Activated CD4-positive, alpha-beta memory T cell treated with anti-CD3 and anti-CD28 coated beads, Interleukin-2, amount 10 ng/mL, durations not matched to agents 7 days and 5 days (primary cell): ENCODE measurements around the gene IGFL4. TPM values are rescaled to one million over a fixed set of nuclear protein-coding genes. Genes with fewer than 3 reads are reported as not detected.
A peak's percentile ranks its signal among the peaks of the same experiment; 100 is the strongest.

Source experiments
- CTCF ChIA-PET: fragments of 350-600 bp; sonication (Branson Sonifier 250); formaldehyde crosslinking; loops from one replicate; lab custom pipeline; 2021; ENCODE audit warnings: antibody characterized with exemption, inconsistent platforms; lab: Charles Lee
- POLR2A ChIA-PET: fragments of 350-600 bp; sonication (Branson Sonifier 250); formaldehyde crosslinking; loops from one replicate; lab custom pipeline; 2021; ENCODE audit warnings: antibody characterized with exemption; lab: Charles Lee
- DNase-seq: peaks from one replicate; pipeline ENCODE4 v3.0.0-alpha.2; 2020
- H3K27ac Mint-ChIP-seq: one replicate; pipeline ENCODE4 v1.8.0; 2021; ENCODE audit warnings: mild to moderate bottlenecking, mixed read lengths
- H3K27me3 Mint-ChIP-seq: one replicate; pipeline ENCODE4 v1.8.0; 2021; ENCODE audit warnings: mixed read lengths
- H3K36me3 Mint-ChIP-seq: one replicate; pipeline ENCODE4 v1.8.0; 2021; ENCODE audit warnings: low read depth, mixed read lengths
- H3K4me1 Mint-ChIP-seq: one replicate; pipeline ENCODE4 v1.8.0; 2021; ENCODE audit warnings: mixed read lengths
- H3K4me3 Mint-ChIP-seq: one replicate; pipeline ENCODE4 v1.8.0; 2021; ENCODE audit warnings: mild to moderate bottlenecking, mixed read lengths
- H3K9me3 Mint-ChIP-seq: one replicate; pipeline ENCODE4 v1.8.0; 2021; ENCODE audit warnings: mixed read lengths
- total RNA-seq, 2 experiments: library from RNA; stranded (reverse); gene quantifications; one replicate each; pipeline ENCODE4 v1.2.3, GENCODE V29; 2021

IGFL4 gene
- total RNA-seq, 2 experiments from 2014 or later: not detected

DNA sequence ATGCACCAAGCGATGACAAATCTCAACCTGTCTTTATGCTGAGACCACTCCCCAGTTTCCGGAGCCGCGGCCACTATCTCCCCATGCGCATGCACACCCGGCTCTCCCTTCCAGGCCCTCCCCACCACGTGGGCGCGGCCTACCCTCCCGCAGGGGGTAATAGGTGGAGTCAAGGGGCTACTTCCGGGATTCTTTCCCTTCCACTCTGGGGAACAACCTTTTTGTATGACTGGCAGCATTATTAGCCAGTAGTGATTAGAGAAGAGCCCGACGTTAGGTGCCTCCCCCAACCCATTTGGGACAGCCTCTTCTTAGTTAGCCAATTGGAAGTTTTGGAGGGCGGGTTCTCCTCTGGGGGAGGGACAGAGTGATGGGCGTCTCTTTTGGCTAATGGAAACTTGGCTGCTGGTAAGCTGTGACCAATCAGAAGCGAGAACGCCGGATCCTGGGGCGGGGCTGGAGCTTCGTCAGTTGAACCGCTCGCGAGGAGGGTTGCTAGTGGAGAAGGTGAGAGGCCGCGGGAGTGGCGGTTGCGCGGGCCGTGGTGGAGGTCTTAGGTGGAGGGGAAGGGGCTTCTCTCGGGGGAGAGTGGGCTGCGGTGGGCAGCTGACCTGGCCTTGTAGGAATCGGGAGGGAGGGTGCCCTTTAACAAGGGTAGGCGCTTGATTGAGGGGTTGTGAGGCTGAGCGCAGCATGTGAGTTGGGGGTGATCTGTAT lies 45.6 kb downstream of the IGFL4 start, which contains the start of gene CCDC61:
TSS of gene CCDC61 (plus strand) at position 470 of the 717 bp plus-strand sequence. CDS start 7,552 bp downstream, outside the sequence.
- ChIA-PET POLR2A (interaction anchor here (0.6 to 2.0 kb wide), 7 partner anchors 41 to 302 kb away, joined by 3 to 16 read pairs (median 3); partner anchors contain the start of genes IRF2BP1, MYPOP, QPCTL and SYMPK), CTCF (interaction anchor here (0.6 to 2.4 kb wide), 13 partner anchors 9 to 658 kb away, joined by 3 to 9 read pairs (median 3); partner anchors contain the start of genes IRF2BP1 and MYPOP)
- DNase-seq: peak; percentile 97
- H3K4me3 Mint-ChIP-seq: no peak within 1 kb of the TSS
- H3K27ac Mint-ChIP-seq: no peak within 1 kb of the TSS
- H3K4me1 Mint-ChIP-seq: peaks cover 19% of the 10 kb centered on the region
- H3K9me3 Mint-ChIP-seq: no peaks in the 10 kb centered on the region
- peaks cover 11% of the 10 kb centered on the region for H3K36me3 Mint-ChIP-seq
- peaks cover 8% of the 10 kb centered on the region for H3K27me3 Mint-ChIP-seq

- H3K27ac Mint-ChIP-seq: no peak overlapping the region
- H3K4me1 Mint-ChIP-seq: peaks cover 13% of the 10 kb centered on the region
- H3K36me3 Mint-ChIP-seq: peaks cover 11% of the 10 kb centered on the region
- no peaks in the 10 kb centered on the region for H3K9me3 Mint-ChIP-seq
- ChIA-PET CTCF (interaction anchor here (0.6 to 2.4 kb wide), 9 partner anchors 8 to 657 kb away, joined by 3 to 9 read pairs (median 3); partner anchors contain the start of gene MYPOP), POLR2A (interaction anchor here (0.6 to 2.0 kb wide), 6 partner anchors 41 to 132 kb away, joined by 3 to 16 read pairs (median 6); partner anchors contain the start of genes IRF2BP1, MYPOP and SYMPK)
- H3K27me3 Mint-ChIP-seq: peaks cover 8% of the 10 kb centered on the region
- no peak overlapping the region for H3K4me3 Mint-ChIP-seq
- DNase-seq: no peak
Measured at GRCh38 chr19:45994456-45994997, 46.3 kb downstream of the IGFL4 start.

- POLR2A ChIA-PET: no interaction called here
- no peak for DNase-seq
- CTCF ChIA-PET: no interaction called here
- Mint-ChIP-seq H3K27ac (no peak overlapping the region), H3K4me3 (no peak overlapping the region), H3K4me1 (peaks cover 4% of the 10 kb centered on the region), H3K9me3 (no peaks in the 10 kb centered on the region), H3K36me3 (no peaks in the 10 kb centered on the region), H3K27me3 (peaks cover 27% of the 10 kb centered on the region)
Measured at GRCh38 chr19:45990113-45990728, 50.6 kb downstream of the IGFL4 start.

Other genes starting within 250 kb of the IGFL4 start
- 10 to 100 TPM; 63.1 to 65.4 TPM for gene DMWD, start 248.2 kb downstream of the IGFL4 start, total RNA-seq
- gene RSPH6A, start 225.7 kb downstream of the IGFL4 start, total RNA-seq: under 1 TPM; 0.25 to 0.30 TPM
- 10 to 100 TPM; 88.3 to 89.2 TPM for gene SYMPK, start 177.9 kb downstream of the IGFL4 start, total RNA-seq
- gene FOXA3, start 176.7 kb downstream of the IGFL4 start, total RNA-seq: not detected
- 10 to 100 TPM; 16.9 to 17.6 TPM for gene IRF2BP1, start 154.9 kb downstream of the IGFL4 start, total RNA-seq
- gene MYPOP, start 138.4 kb downstream of the IGFL4 start, total RNA-seq: 10 to 100 TPM; 12.5 to 12.9 TPM
- gene NANOS2, start 126.2 kb downstream of the IGFL4 start, total RNA-seq: not detected
- under 1 TPM; 0.15 to 0.30 TPM for gene NOVA2, start 67.1 kb downstream of the IGFL4 start, total RNA-seq
- gene CCDC61, start 45.5 kb downstream of the IGFL4 start, total RNA-seq: 10 to 100 TPM; 24.3 to 24.7 TPM
- gene PGLYRP1, start 17.9 kb downstream of the IGFL4 start, total RNA-seq: not detected
- gene IGFL3, start 83.7 kb upstream of the IGFL4 start, total RNA-seq: not detected
- gene IGFL2, start 107.2 kb upstream of the IGFL4 start, total RNA-seq: not detected
- not detected for gene IGFL1, start 188.7 kb upstream of the IGFL4 start, total RNA-seq